T follicular helper cell (primary cell): ENCODE measurements around the gene TPH2.

Source experiments
- DNase-seq: peaks from one replicate; pipeline ENCODE4 v3.0.0-alpha.2; 2020; ENCODE audit warnings: low read depth
- total RNA-seq, 2 experiments: gene quantifications; one replicate each; lab custom pipeline; 2026; lab: John Stamatoyannopoulos, UW

Gene TPH2
- 0 to 0.04 reads per million in 2 experiments for total RNA-seq

GRCh38 chr12:71938728-71939385 is at the start of gene TPH2:
TSS of gene TPH2 (plus strand) at chr12:71938845. CDS start at chr12:71938987, 142 bp downstream.
- DNase-seq: peak; percentile 10

GRCh38 chr12:71890475-71890874 is 48.2 kb upstream of the TPH2 start:
- DNase-seq: no peak

GRCh38 chr12:71892059-71892458 is 46.6 kb upstream of the TPH2 start:
- no peak for DNase-seq

- DNase-seq: no peak
Observed at GRCh38 chr12:71896205-71896882, 42.3 kb upstream of the TPH2 start.

GRCh38 chr12:71900091-71900490 is 38.6 kb upstream of the TPH2 start:
- no peak for DNase-seq

GRCh38 chr12:71904629-71905028 is 34.0 kb upstream of the TPH2 start:
- DNase-seq: no peak

GRCh38 chr12:71935594-71935993 is 3.1 kb upstream of the TPH2 start:
- no peak for DNase-seq

GRCh38 chr12:71940068-71940467 is 1.4 kb downstream of the TPH2 start:
- no peak for DNase-seq

- DNase-seq: no peak
Observed at GRCh38 chr12:71941174-71941573, 2.5 kb downstream of the TPH2 start.

GRCh38 chr12:71942259-71942658 is 3.6 kb downstream of the TPH2 start:
- no peak for DNase-seq

- no peak for DNase-seq
Observed at GRCh38 chr12:71942703-71943102, 4.1 kb downstream of the TPH2 start.

- DNase-seq: no peak
Observed at GRCh38 chr12:71945121-71945520, 6.5 kb downstream of the TPH2 start.

GRCh38 chr12:71945883-71946282 is 7.2 kb downstream of the TPH2 start:
- no peak for DNase-seq

GRCh38 chr12:71947645-71948105 is 9.0 kb downstream of the TPH2 start:
- no peak for DNase-seq

- DNase-seq: no peak
Observed at GRCh38 chr12:71948390-71948789, 9.7 kb downstream of the TPH2 start.

GRCh38 chr12:71949646-71950045 is 11.0 kb downstream of the TPH2 start:
- no peak for DNase-seq

GRCh38 chr12:71950404-71950803 is 11.8 kb downstream of the TPH2 start:
- no peak for DNase-seq

- no peak for DNase-seq
Observed at GRCh38 chr12:71950819-71951218, 12.2 kb downstream of the TPH2 start.

- DNase-seq: no peak
Observed at GRCh38 chr12:71954083-71954778, 15.6 kb downstream of the TPH2 start.

GRCh38 chr12:71954861-71955260 is 16.2 kb downstream of the TPH2 start:
- no peak for DNase-seq

- no peak for DNase-seq
Observed at GRCh38 chr12:71955970-71956369, 17.3 kb downstream of the TPH2 start.

GRCh38 chr12:71958056-71958455 is 19.4 kb downstream of the TPH2 start:
- DNase-seq: no peak

GRCh38 chr12:71958457-71958856 is 19.8 kb downstream of the TPH2 start:
- no peak for DNase-seq
